ENCODE data around the gene WDR33. TPM values are rescaled to one million over a fixed set of nuclear protein-coding genes. Genes with fewer than 3 reads are reported as not detected.

The WDR33 gene
- total and polyA plus RNA-seq, 2 of the 13 experiments (the other 11 are each of a cell fraction or from before 2014, with no cell fraction given) = 54.9 to 78.2 TPM

- TF ChIP-seq REL (CRISPR knock-in tag; conservative IDR thresholded peaks at IDR 0.05) = no peak
- TF ChIP-seq ZNF709 (CRISPR knock-in tag; IDR thresholded peaks at IDR 0.05) = no peak
- TF ChIP-seq HNF4A (CRISPR knock-in tag; IDR thresholded peaks at IDR 0.05) = no peak
- TF ChIP-seq ZNF10 (CRISPR knock-in tag; IDR thresholded peaks at IDR 0.05; ENCODE audit: borderline replicate concordance, low read depth) = no peak
- no peak; the same call in 1 of the 2 replicates for TF ChIP-seq PRMT3 (CRISPR knock-in tag; IDR thresholded peaks at IDR 0.05; ENCODE audit: borderline replicate concordance, low read depth)
- TF ChIP-seq ZBTB1 (CRISPR knock-in tag; IDR thresholded peaks at IDR 0.05; ENCODE audit: borderline replicate concordance) = 0 out of 2 replicates have a peak, but pooled peaks have one; percentile 12
- no peak; the same call in 1 of the 2 replicates for TF ChIP-seq ZNF318 (CRISPR knock-in tag; IDR thresholded peaks at IDR 0.05)
- TF ChIP-seq FLYWCH1 (CRISPR knock-in tag; IDR thresholded peaks at IDR 0.05) = no peak
- TF ChIP-seq MEF2D (CRISPR knock-in tag; IDR thresholded peaks at IDR 0.05) = no peak
- no peak for TF ChIP-seq ZBED4 (CRISPR knock-in tag; IDR thresholded peaks at IDR 0.05; ENCODE audit: borderline replicate concordance)
- no peak for TF ChIP-seq TERF1 (CRISPR knock-in tag; IDR thresholded peaks at IDR 0.05)
- TF ChIP-seq ZNF83 (CRISPR knock-in tag; IDR thresholded peaks at IDR 0.05; ENCODE audit: borderline replicate concordance) = no peak
- TF ChIP-seq YY1 (IDR thresholded peaks at IDR 0.05; ENCODE audit: insufficient read depth, insufficient replicate concordance, low read depth, low read length) = no peak
Measured at GRCh38 chr2:127811397-127812321, 688 bp upstream of the WDR33 start (continued).
